Parathyroid adenoma (tissue), 2 donors: ENCODE measurements around the gene KLHL30.

ENCODE experiments used
- H2AFZ ChIP-seq: fragments of 300-600 bp; sonication (generic); one replicate; pipeline ENCODE4 v1.7.0; 2017; ENCODE audit warnings: antibody characterized with exemption, mild to moderate bottlenecking
- H3K27ac ChIP-seq: fragments of 300-600 bp; sonication (generic); one replicate; pipeline ENCODE4 v1.7.0; 2017
- H3K27me3 ChIP-seq: fragments of 300-600 bp; sonication (generic); one replicate; pipeline ENCODE4 v1.7.0; 2017; ENCODE audit warnings: low read length; ENCODE audit not compliant: control insufficient read depth, insufficient read depth
- H3K36me3 ChIP-seq: fragments of 300-600 bp; sonication (generic); one replicate; pipeline ENCODE4 v1.7.0; 2017; ENCODE audit warnings: low read length; ENCODE audit not compliant: control insufficient read depth, insufficient read depth
- H3K4me1 ChIP-seq: fragments of 300-600 bp; sonication (generic); one replicate; pipeline ENCODE4 v1.7.0; 2017; ENCODE audit warnings: control low read depth
- H3K4me2 ChIP-seq: fragments of 300-600 bp; sonication (generic); one replicate; pipeline ENCODE4 v1.7.0; 2017; ENCODE audit warnings: low read length
- H3K4me3 ChIP-seq: fragments of 300-600 bp; sonication (generic); one replicate; pipeline ENCODE4 v1.7.0; 2017; ENCODE audit warnings: low read depth, low read length
- H3K79me2 ChIP-seq: fragments of 300-600 bp; sonication (generic); one replicate; pipeline ENCODE4 v1.7.0; 2017; ENCODE audit warnings: control low read depth
- H3K9ac ChIP-seq: fragments of 300-600 bp; sonication (generic); one replicate; pipeline ENCODE4 v1.7.0; 2017; ENCODE audit warnings: mild to moderate bottlenecking
- H3K9me3 ChIP-seq: fragments of 300-600 bp; sonication (generic); one replicate; pipeline ENCODE4 v1.7.0; 2017; ENCODE audit warnings: low read length; ENCODE audit not compliant: control insufficient read depth
- CTCF ChIP-seq: fragments of 300-600 bp; sonication (generic); IDR thresholded peaks from one replicate; pipeline ENCODE4 v1.7.0; 2017; ENCODE audit warnings: antibody characterized with exemption, mild to moderate bottlenecking
- donor health status: primary hyperparathyroidism.

The KLHL30 gene

GRCh38 chr2:238154570-238154969 lies 16.1 kb downstream of the KLHL30 start:
- Histone ChIP-seq H3K9ac (no peak overlapping the region), H3K79me2 (no peaks in the 10 kb centered on the region), H2AFZ (no peak overlapping the region), H3K4me1 (no peaks in the 10 kb centered on the region), H3K36me3 (no peaks in the 10 kb centered on the region), H3K4me2 (no peak overlapping the region), H3K4me3 (no peak overlapping the region), H3K27me3 (no peaks in the 10 kb centered on the region), H3K9me3 (no peaks in the 10 kb centered on the region), H3K27ac (no peak overlapping the region)
- no peak for TF ChIP-seq CTCF

GRCh38 chr2:238155051-238155760 lies 16.7 kb downstream of the KLHL30 start:
- Histone ChIP-seq H3K79me2 (no peaks in the 10 kb centered on the region), H3K9me3 (no peaks in the 10 kb centered on the region), H3K27ac (no peak overlapping the region), H3K4me2 (no peak overlapping the region), H3K4me1 (no peaks in the 10 kb centered on the region), H3K27me3 (no peaks in the 10 kb centered on the region), H3K4me3 (no peak overlapping the region), H2AFZ (no peak overlapping the region), H3K9ac (no peak overlapping the region), H3K36me3 (no peaks in the 10 kb centered on the region)
- TF ChIP-seq CTCF = no peak

GRCh38 chr2:238155761-238156694 lies 17.6 kb downstream of the KLHL30 start:
- H3K27me3 ChIP-seq = no peaks in the 10 kb centered on the region
- H2AFZ ChIP-seq = no peak overlapping the region
- H3K9ac ChIP-seq = no peak overlapping the region
- no peak for TF ChIP-seq CTCF
- H3K4me3 ChIP-seq = no peak overlapping the region
- H3K4me1 ChIP-seq = no peaks in the 10 kb centered on the region
- no peak overlapping the region for H3K27ac ChIP-seq
- H3K79me2 ChIP-seq = no peaks in the 10 kb centered on the region
- H3K9me3 ChIP-seq = no peaks in the 10 kb centered on the region
- no peaks in the 10 kb centered on the region for H3K36me3 ChIP-seq
- H3K4me2 ChIP-seq = no peak overlapping the region

GRCh38 chr2:238157506-238158017 lies 19.1 kb downstream of the KLHL30 start:
- H3K9ac ChIP-seq = no peak overlapping the region
- H3K9me3 ChIP-seq = no peaks in the 10 kb centered on the region
- H3K4me3 ChIP-seq = no peak overlapping the region
- H3K4me1 ChIP-seq = no peaks in the 10 kb centered on the region
- H3K79me2 ChIP-seq = no peaks in the 10 kb centered on the region
- no peak overlapping the region for H3K4me2 ChIP-seq
- no peaks in the 10 kb centered on the region for H3K36me3 ChIP-seq
- no peaks in the 10 kb centered on the region for H3K27me3 ChIP-seq
- no peak for TF ChIP-seq CTCF
- H2AFZ ChIP-seq = no peak overlapping the region
- no peak overlapping the region for H3K27ac ChIP-seq
